SU-DHL-6 (cell line): Measurements from ENCODE around the gene LRP1B.

Experiments used
- H2AFZ ChIP-seq: fragments of 200-600 bp; sonication (generic); 2 replicates; pipeline ENCODE4 v1.6.1; 2014; ENCODE audit warnings: low read depth, mild to moderate bottlenecking, moderate library complexity, mixed read lengths, antibody characterized with exemption, low read length; ENCODE audit not compliant: severe bottlenecking
- H3F3A ChIP-seq: fragments of 200-600 bp; shearing (Covaris generic); 2 replicates; pipeline ENCODE4 v1.6.0; 2016; ENCODE audit warnings: antibody characterized with exemption, mild to moderate bottlenecking; ENCODE audit not compliant: insufficient read depth
- H3K27ac ChIP-seq: fragments of 200-600 bp; sonication (generic); 2 replicates; pipeline ENCODE4 v1.5.1; 2016; ENCODE audit warnings: low read depth, mild to moderate bottlenecking, low read length, moderate library complexity, mixed read lengths
- H3K27me3 ChIP-seq: fragments of 200-600 bp; sonication (generic), shearing (Covaris generic); 2 replicates; pipeline ENCODE4 v1.6.0; 2014; ENCODE audit warnings: mild to moderate bottlenecking, low read length
- H3K36me3 ChIP-seq: fragments of 200-600 bp; sonication (generic); 2 replicates; pipeline ENCODE4 v1.6.1; 2014; ENCODE audit warnings: mild to moderate bottlenecking, low read length, mixed read lengths
- H3K4me2 ChIP-seq: fragments of 300-600, 200-600 bp; shearing (Covaris generic), sonication (generic); 2 replicates; pipeline ENCODE4 v1.6.0; 2014; ENCODE audit warnings: low read length, low read depth, mild to moderate bottlenecking; ENCODE audit not compliant: poor library complexity, severe bottlenecking
- H3K4me3 ChIP-seq: fragments of 200-600 bp; sonication (generic); 2 replicates; pipeline ENCODE4 v1.5.1; 2014; ENCODE audit warnings: antibody characterized with exemption, low read length, mild to moderate bottlenecking, mixed read lengths; ENCODE audit not compliant: insufficient read depth, poor library complexity, severe bottlenecking
- H3K79me2 ChIP-seq: fragments of 200-600 bp; sonication (generic); 2 replicates; pipeline ENCODE4 v1.6.1; 2014; ENCODE audit warnings: mild to moderate bottlenecking, low read length, moderate library complexity; ENCODE audit not compliant: insufficient read depth
- H3K9ac ChIP-seq: fragments of 200-600 bp; sonication (generic); 2 replicates; pipeline ENCODE4 v1.7.0; 2014; ENCODE audit warnings: mild to moderate bottlenecking, low read length
- H3K9me2 ChIP-seq: fragments of 200-600 bp; sonication (generic); replicated peaks from 2 replicates; pipeline ENCODE4 v1.6.1; 2014; ENCODE audit warnings: low read length; ENCODE audit not compliant: insufficient read depth
- H3K9me3 ChIP-seq: fragments of 200-600 bp; sonication (generic); 2 replicates; pipeline ENCODE4 v1.6.1; 2014; ENCODE audit warnings: low read length, mixed read lengths; ENCODE audit not compliant: insufficient read depth
- H4K20me1 ChIP-seq: fragments of 200-600 bp; sonication (generic); 2 replicates; pipeline ENCODE4 v1.6.1; 2014; ENCODE audit warnings: low read depth, mild to moderate bottlenecking, antibody characterized with exemption, low read length, moderate library complexity, mixed read lengths
- EZH2phosphoT487 ChIP-seq: fragments of 200-600 bp; sonication (generic), shearing (Covaris generic); conservative IDR thresholded peaks from 2 replicates; pipeline ENCODE4 v1.6.1; 2018; ENCODE audit warnings: mild to moderate bottlenecking, antibody characterized with exemption, low read length, moderate library complexity, mixed read lengths
- TF ChIP-seq, protein P1 (sequence below): fragments of 200-600 bp; sonication (generic); IDR thresholded peaks from one replicate; pipeline ENCODE4 v1.5.1; 2017; ENCODE audit warnings: antibody characterized with exemption, mild to moderate bottlenecking, low read length, moderate library complexity; ENCODE audit not compliant: insufficient read depth, poor library complexity, severe bottlenecking

The LRP1B gene

DNA sequence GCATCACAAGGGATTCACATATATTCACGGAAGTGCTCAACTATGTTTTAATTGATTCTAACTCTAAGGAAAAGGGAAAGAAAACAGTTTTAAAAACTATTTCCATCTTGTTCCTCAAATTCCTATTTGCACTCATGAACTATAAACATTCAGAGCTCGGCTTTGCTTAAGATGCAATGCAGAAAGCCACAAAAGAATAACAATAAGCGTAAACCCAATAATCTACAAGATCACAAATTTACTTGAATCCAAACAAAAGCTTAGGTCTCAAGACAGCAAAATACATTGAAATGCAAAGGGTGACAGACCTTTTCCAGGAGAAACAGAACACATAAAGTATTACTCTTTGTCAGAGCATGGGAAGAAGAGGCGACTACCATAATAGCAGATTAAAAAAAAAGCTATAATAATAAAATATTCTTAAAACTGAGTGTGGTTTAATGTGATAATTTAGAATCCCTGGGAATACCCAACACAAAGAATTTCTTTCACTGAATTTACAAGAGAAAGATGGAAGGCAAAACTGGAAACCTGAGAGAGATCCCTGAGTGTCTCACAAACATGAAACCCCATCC, 1094.9 kb downstream of the LRP1B start:
- H3K9me3 ChIP-seq: no peaks in the 10 kb centered on the region
- no peak overlapping the region for H3K4me2 ChIP-seq
- no peak overlapping the region for H3K27ac ChIP-seq
- no peaks in the 10 kb centered on the region for H3K9me2 ChIP-seq
- H3F3A ChIP-seq: no peaks in the 10 kb centered on the region
- H3K36me3 ChIP-seq: no peaks in the 10 kb centered on the region
- H3K79me2 ChIP-seq: no peaks in the 10 kb centered on the region
- H3K4me3 ChIP-seq: no peak overlapping the region
- H4K20me1 ChIP-seq: no peaks in the 10 kb centered on the region
- no peak overlapping the region for H3K9ac ChIP-seq
- TF ChIP-seq, protein P1, sequence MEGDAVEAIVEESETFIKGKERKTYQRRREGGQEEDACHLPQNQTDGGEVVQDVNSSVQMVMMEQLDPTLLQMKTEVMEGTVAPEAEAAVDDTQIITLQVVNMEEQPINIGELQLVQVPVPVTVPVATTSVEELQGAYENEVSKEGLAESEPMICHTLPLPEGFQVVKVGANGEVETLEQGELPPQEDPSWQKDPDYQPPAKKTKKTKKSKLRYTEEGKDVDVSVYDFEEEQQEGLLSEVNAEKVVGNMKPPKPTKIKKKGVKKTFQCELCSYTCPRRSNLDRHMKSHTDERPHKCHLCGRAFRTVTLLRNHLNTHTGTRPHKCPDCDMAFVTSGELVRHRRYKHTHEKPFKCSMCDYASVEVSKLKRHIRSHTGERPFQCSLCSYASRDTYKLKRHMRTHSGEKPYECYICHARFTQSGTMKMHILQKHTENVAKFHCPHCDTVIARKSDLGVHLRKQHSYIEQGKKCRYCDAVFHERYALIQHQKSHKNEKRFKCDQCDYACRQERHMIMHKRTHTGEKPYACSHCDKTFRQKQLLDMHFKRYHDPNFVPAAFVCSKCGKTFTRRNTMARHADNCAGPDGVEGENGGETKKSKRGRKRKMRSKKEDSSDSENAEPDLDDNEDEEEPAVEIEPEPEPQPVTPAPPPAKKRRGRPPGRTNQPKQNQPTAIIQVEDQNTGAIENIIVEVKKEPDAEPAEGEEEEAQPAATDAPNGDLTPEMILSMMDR: no peak
- no peak for TF ChIP-seq EZH2phosphoT487
- H2AFZ ChIP-seq: no peak overlapping the region
- no peaks in the 10 kb centered on the region for H3K27me3 ChIP-seq

DNA sequence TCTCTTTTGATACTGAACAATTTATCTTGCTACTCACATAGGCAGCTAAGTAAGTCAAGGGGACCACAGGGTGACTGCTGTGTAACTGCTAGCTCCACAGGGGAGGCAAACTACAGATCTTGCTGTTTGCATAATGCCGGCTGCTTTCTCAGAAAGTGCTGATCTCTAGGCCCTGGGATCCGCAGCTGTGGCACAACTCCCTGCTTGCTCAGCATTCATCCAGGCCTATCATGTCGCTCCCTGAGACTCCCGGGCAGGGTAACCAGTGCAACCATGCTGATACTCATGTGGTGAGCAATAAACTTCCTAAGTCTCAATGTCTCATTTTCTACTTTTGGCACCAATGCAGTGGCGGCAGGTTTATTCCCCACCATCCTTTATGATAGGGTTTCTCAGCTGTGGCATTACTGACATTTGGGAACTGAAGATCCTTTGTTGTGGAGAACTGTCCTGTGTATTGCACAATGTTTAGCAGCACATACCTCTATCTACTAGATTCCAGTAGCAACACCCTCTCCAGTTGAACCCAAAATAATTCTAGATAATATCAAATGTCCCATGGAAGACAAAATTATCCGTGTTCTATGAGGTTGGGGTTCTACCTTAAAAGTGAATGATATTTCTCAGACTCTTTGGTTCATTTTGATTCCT, 1101.3 kb downstream of the LRP1B start:
- Histone ChIP-seq H3K36me3 (no peaks in the 10 kb centered on the region), H3K4me2 (no peak overlapping the region), H3F3A (no peaks in the 10 kb centered on the region), H2AFZ (no peak overlapping the region), H3K27me3 (no peaks in the 10 kb centered on the region), H3K27ac (no peak overlapping the region), H3K79me2 (no peaks in the 10 kb centered on the region), H4K20me1 (no peaks in the 10 kb centered on the region), H3K4me3 (no peak overlapping the region), H3K9me3 (no peaks in the 10 kb centered on the region), H3K9ac (no peak overlapping the region), H3K9me2 (no peaks in the 10 kb centered on the region)
- TF ChIP-seq, protein P1: no peak
- TF ChIP-seq EZH2phosphoT487: no peak

DNA sequence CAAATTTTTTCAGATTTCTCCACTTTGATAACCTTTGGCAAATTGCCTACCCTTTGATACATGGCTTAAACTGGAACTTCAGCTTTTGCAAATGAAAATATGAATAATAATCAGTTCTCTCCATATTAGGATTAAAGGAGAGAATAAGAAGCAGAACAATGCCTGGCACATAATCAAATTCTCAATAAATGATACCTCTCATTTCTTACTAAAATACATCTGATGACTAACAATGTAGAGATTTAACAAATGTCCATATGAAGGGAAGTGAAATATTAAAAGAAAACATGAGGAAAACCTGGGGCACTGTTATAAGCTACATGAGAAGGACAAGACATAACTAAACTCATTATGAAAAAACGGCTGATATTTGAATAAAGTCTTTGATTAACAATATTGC, 1103.6 kb downstream of the LRP1B start:
- no peak overlapping the region for H2AFZ ChIP-seq
- TF ChIP-seq, protein P1: no peak
- TF ChIP-seq EZH2phosphoT487: no peak
- no peaks in the 10 kb centered on the region for H4K20me1 ChIP-seq
- no peak overlapping the region for H3K4me3 ChIP-seq
- no peaks in the 10 kb centered on the region for H3K9me3 ChIP-seq
- H3K79me2 ChIP-seq: no peaks in the 10 kb centered on the region
- H3K27me3 ChIP-seq: no peaks in the 10 kb centered on the region
- no peaks in the 10 kb centered on the region for H3K9me2 ChIP-seq
- H3K27ac ChIP-seq: no peak overlapping the region
- H3F3A ChIP-seq: no peaks in the 10 kb centered on the region
- no peak overlapping the region for H3K4me2 ChIP-seq
- no peaks in the 10 kb centered on the region for H3K36me3 ChIP-seq
- no peak overlapping the region for H3K9ac ChIP-seq
